GM12801 (cell line): ENCODE data around the gene CD63.

ENCODE experiments used
- TF ChIP-seq, protein P1 (sequence below): IDR thresholded peaks from one replicate; pipeline ENCODE4 v1.5.1; 2011; ENCODE audit warnings: control low read depth; ENCODE audit not compliant: insufficient read length; ENCODE audit errors: extremely low read depth

CD63 gene

GRCh38 chr12:55743406-55744339, 14.9 kb upstream of the CD63 start:
- TF ChIP-seq, protein P1, sequence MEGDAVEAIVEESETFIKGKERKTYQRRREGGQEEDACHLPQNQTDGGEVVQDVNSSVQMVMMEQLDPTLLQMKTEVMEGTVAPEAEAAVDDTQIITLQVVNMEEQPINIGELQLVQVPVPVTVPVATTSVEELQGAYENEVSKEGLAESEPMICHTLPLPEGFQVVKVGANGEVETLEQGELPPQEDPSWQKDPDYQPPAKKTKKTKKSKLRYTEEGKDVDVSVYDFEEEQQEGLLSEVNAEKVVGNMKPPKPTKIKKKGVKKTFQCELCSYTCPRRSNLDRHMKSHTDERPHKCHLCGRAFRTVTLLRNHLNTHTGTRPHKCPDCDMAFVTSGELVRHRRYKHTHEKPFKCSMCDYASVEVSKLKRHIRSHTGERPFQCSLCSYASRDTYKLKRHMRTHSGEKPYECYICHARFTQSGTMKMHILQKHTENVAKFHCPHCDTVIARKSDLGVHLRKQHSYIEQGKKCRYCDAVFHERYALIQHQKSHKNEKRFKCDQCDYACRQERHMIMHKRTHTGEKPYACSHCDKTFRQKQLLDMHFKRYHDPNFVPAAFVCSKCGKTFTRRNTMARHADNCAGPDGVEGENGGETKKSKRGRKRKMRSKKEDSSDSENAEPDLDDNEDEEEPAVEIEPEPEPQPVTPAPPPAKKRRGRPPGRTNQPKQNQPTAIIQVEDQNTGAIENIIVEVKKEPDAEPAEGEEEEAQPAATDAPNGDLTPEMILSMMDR, result no peak

GRCh38 chr12:55742719-55743405, 14.1 kb upstream of the CD63 start, which contains the start of gene GDF11:
TSS of gene GDF11 (plus strand) at chr12:55743122. CDS start at chr12:55743317, 195 bp downstream.
- TF ChIP-seq, protein P1, result no peak

GRCh38 chr12:55741931-55742680, 13.3 kb upstream of the CD63 start:
- TF ChIP-seq, protein P1, result no peak

DNA sequence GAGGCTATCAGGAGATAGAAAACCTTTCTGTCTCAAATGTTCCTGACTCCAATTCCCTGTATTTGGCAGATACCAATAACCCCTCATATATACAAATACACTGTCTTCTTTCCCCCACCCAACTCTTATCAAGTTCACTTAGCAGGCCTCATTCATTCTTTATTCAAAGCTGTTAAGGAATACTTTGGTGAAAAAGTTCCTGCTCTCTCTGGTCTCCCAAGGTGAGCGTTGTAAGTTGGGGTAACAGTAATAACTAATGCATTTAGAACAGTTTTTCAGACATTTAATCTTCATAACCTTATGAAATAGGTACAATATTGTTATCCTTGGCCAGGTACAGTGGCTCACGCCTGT, 10.2 kb upstream of the CD63 start:
- TF ChIP-seq, protein P1, result no peak

DNA sequence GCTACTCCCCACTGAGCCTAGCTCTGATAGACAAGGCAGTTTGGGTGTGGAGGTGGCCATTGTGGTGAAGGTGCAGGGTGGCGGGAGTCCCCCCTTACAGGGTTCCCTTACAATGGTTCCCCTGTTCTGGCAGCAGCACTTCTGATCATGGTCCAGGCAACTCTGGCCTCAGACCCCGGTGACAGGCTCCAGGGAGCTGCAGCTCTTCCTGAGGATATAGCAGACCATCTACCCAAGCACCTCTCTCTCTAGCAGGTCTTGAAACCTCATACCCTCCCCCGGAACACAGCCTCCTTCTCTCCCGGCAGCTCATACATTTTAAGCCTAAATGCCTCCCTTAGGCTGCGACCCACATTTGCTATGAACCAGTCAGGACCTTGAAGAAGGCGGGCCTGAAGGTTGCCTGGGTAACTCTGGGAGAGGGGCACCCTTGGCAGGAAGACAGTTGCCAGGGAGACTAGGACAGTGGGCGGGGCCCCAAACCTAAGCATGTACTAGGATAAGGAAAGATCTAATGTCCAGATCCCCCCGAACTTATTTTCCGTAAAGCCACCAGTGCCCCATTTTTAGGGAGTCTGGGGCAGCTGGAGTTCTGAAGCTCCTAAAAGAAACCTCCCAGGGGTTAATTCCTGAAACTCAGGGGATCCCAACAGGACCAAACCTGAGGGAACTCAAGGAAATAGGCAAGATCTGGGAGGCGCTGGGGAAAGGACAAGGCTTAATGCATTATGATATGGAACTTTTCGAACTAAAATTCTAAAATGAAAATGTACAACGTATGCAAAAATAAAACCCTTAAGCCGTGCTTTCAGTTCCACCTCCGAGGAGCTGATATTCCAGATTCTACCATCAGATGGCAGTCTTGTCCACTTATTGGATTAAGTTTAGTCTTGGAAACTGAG, 9.6 kb upstream of the CD63 start:
- TF ChIP-seq, protein P1, result no peak

GRCh38 chr12:55737581-55738122, 8.8 kb upstream of the CD63 start:
- TF ChIP-seq, protein P1, result no peak
